Omental fat pad (tissue), 4 donors: ENCODE results near the gene CLDN16. TPM values are rescaled to one million over a fixed set of nuclear protein-coding genes. Genes with fewer than 3 reads are reported as not detected.

ENCODE experiments used
- ATAC-seq: fragments of 150-250 bp; one replicate; pipeline ENCODE4 v1.9.1; 2016; ENCODE audit warnings: mild to moderate bottlenecking, moderate library complexity; ENCODE audit not compliant: low FRiP score
- DNase-seq: peaks from one replicate; pipeline ENCODE4 v3.0.0-alpha.2; 2019; ENCODE audit warnings: low spot score
- total RNA-seq, 4 donors: library from RNA; depleted of rRNA; stranded (reverse); fragments of >200 nt; gene quantifications; one replicate each; pipeline ENCODE4 v1.1.0, GENCODE V29; 2016
- TF ChIP-seq, protein P1 (sequence below), 3 donors: fragments of 450-650 bp; IDR thresholded peaks; one replicate each; pipeline ENCODE4 v1.5.1; 2016 to 2017; ENCODE audit warnings: antibody characterized with exemption in 3 of 3, mild to moderate bottlenecking in 3 of 3, moderate library complexity in 2 of 3

The CLDN16 gene
- total RNA-seq, 4 donors from 2014 or later = 0.37 TPM; not detected in 3

GRCh38 chr3:190414297-190414696 is 26.3 kb downstream of the CLDN16 start:
- DNase-seq (no peak), ATAC-seq (no peak)
- TF ChIP-seq, protein P1, sequence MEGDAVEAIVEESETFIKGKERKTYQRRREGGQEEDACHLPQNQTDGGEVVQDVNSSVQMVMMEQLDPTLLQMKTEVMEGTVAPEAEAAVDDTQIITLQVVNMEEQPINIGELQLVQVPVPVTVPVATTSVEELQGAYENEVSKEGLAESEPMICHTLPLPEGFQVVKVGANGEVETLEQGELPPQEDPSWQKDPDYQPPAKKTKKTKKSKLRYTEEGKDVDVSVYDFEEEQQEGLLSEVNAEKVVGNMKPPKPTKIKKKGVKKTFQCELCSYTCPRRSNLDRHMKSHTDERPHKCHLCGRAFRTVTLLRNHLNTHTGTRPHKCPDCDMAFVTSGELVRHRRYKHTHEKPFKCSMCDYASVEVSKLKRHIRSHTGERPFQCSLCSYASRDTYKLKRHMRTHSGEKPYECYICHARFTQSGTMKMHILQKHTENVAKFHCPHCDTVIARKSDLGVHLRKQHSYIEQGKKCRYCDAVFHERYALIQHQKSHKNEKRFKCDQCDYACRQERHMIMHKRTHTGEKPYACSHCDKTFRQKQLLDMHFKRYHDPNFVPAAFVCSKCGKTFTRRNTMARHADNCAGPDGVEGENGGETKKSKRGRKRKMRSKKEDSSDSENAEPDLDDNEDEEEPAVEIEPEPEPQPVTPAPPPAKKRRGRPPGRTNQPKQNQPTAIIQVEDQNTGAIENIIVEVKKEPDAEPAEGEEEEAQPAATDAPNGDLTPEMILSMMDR (IDR thresholded peaks at IDR 0.05) = no peak

- TF ChIP-seq, protein P1 (IDR thresholded peaks at IDR 0.05) = no peak
- ATAC-seq (no peak), DNase-seq (no peak)
Observed at GRCh38 chr3:190424108-190424477, 36.1 kb downstream of the CLDN16 start.

DNA sequence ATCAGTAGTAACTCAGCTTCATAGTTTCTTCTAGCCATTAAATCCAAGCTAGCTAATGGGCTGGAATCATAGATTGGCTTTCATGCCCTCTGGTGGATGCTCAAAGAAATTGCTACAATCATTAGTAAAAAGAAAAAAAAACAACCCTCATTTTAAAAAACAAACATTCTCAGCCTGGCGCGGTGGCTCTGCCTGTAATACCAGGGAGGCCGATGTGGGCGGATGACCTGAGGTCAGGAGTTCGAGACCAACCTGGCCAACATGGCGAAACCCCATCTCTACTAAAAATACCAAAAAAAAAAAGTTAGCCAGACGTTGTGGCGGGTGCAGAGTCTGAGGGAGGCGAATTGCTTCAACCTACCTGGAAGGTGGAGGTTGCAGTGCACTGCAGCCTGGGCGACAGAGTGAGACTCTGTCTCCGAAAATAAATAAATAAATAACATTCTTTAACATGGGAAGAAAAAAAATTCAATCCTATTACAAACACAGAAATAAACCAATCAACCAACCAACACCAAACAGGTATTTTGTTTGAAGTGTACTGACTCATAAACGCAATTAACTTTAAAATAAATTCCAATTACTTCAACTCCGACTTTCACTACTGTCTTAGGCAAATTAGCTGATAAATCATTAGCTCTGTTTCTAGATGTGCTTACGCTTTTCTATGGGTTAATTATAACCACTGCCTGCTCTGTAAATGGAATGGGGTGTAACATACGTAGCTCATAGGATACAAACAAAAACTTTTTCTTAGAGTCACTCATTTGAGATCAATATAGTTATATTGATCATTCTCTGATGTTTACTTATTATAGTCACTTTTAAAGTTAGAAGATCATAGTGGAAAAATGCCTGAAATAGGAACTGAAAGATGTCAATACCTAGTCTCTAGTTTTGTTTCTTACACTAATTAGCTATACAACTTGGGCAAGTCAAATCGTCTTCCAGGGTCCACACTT is 36.8 kb downstream of the CLDN16 start:
- TF ChIP-seq, protein P1 (IDR thresholded peaks at IDR 0.05) = no peak
- DNase-seq (no peak), ATAC-seq (no peak)

GRCh38 chr3:190425833-190426232 is 37.9 kb downstream of the CLDN16 start:
- DNase-seq = no peak
- no peak for ATAC-seq
- TF ChIP-seq, protein P1 (IDR thresholded peaks at IDR 0.05) = no peak

DNA sequence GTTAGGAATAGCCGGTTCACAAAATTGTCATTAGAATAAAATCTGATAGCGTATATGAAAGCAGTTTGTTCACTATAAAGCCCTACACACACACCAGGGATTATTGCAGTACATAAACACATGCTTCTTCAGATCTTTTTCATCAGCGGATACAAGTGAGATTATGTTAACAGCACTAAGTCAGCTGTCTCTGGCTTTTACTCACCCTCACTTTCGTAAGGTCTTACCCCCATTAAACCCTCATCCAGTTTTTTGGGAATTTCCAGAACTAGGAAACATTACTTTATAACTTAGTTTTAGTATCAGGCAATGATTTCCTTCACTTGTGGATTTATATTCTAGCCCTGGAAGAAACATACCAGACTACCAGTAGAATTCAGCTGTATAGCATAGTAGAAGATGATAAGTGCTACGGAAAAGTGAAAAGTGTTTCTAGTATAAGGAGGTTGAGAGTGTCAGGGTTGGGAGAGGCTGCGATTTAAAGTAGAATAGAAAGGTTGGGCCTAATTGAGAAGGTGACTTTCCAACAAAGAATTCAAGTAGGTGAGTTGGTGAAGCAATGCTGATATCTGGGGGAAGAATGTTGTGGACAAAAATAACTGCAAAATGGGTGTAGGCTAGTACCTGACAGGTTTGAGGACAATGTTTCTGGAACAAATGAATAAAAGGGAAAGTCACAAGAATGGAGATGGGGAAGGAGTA is 39.0 kb downstream of the CLDN16 start:
- TF ChIP-seq, protein P1 (IDR thresholded peaks at IDR 0.05) = no peak
- ATAC-seq (peak; percentile 28), DNase-seq (no peak)

DNA sequence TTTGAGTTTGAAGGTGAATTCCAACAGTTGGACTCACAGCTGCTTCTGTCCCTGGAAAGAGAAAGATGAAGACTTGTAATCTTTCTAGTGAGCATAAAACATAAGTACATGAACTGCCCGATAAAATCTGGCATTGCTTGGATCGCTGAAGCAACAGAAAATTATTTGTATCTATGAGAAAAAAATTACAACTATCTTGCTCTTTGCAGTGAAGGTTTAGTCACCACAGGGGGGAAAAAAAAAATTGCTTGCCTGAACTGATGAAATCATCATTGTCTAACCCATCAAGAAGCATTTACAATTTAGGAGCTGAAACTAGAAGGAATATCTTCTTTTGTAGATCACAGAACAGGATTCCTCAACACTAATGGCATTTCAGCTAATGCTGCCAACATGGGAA is 41.7 kb downstream of the CLDN16 start:
- DNase-seq (no peak), ATAC-seq (no peak)
- TF ChIP-seq, protein P1 (IDR thresholded peaks at IDR 0.05) = no peak
